SKM-1 (cell line): ENCODE data around the gene FLYWCH2.
"Not testable (repeated sequence)": the region's sequence is repeated elsewhere in the genome, so short reads cannot be mapped to it uniquely, and the experiment has no call there.

ENCODE experiments used
- DNase-seq: peaks from one replicate; lab custom pipeline; 2025; ENCODE audit not compliant: unreplicated experiment; lab: John Stamatoyannopoulos, UW

The FLYWCH2 gene

DNA sequence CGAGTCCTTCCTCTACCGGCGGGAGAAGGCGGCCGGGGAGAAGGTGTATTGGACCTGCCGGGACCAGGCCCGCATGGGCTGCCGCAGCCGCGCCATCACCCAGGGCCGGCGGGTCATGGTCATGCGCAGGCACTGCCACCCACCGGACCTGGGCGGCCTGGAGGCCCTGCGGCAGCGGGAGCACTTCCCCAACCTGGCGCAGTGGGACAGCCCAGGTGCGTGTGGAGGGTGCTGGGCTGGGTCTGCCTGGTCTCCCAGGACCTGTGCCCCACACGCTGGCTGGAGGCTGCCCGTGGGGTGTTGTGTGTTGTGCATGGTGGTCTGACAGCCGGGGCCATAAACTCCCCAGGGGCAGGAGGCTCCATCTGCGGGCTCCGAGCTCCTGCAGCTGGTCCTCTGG lies 54.2 kb downstream of the FLYWCH2 start:
- no peak for DNase-seq

DNA sequence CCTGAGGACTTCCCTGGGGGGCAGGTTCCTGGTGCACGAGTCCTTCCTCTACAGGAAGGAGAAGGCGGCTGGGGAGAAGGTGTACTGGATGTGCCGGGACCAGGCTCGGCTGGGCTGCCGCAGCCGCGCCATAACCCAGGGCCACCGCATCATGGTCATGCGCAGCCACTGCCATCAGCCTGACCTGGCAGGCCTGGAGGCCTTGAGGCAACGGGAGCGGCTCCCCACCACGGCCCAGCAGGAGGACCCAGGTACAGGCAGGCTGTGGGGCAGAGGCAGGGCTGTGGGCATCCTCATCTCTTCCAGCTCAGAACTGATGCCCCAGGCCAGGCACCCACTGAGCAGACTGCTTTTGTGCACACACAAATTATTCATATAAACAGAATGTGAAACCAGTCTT lies 55.2 kb downstream of the FLYWCH2 start:
- no peak for DNase-seq

DNA sequence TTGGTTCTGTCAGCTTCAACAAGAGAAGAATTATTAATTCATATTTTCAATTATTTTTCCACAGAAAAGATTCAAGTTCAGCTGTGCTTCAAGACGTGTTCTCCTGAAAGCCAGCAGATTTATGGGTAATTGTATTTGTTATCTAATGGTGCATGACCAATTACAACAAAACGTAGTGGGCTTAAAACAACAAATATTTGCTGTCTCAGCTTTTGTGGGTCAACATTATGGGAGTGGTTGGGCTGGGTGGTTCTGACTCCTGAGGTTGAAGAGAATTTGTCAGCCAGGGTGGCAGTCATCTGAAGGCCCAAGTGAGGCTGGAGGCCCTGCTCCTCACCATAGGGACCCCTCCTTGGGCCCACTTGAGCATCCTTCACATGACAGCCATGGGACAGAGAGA lies 57.0 kb downstream of the FLYWCH2 start:
- DNase-seq = no peak

GRCh38 chr16:2942045-2942444 lies 59.0 kb downstream of the FLYWCH2 start:
- DNase-seq = no peak

GRCh38 chr16:2943716-2944115 lies 60.7 kb downstream of the FLYWCH2 start:
- not testable (repeated sequence) for DNase-seq

DNA sequence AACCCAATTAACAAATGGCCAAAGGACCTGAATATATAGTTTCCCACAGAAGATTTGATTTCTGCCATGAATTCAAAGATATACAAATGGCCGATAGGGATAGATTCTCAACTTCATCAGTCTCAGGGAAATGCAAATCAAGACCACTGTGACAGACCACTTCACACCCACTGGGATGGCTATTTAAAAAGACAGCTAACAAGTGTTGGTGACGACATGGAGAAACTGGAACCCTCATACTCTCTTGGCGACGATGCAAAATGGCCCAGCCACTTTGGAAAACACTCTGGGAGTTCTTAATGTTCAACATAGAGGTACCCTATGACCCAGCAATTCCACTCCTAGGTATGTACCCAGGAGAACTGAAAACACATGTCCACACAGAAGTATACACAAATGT lies 63.6 kb downstream of the FLYWCH2 start:
- DNase-seq = no peak
